HepG2 (cell line): Measurements from ENCODE around the gene RAD18. TPM values are rescaled to one million over a fixed set of nuclear protein-coding genes. Genes with fewer than 3 reads are reported as not detected.

Experiments used
- ADNP ChIP-seq: sonication (generic); formaldehyde crosslinking; IDR thresholded peaks from 2 replicates; pipeline ENCODE4 v1.4.0; 2020; ENCODE audit warnings: missing genetic modification reagents
- CENPBD1 ChIP-seq: sonication (generic); formaldehyde crosslinking; IDR thresholded peaks from 2 replicates; pipeline ENCODE4 v1.8.0; 2022; ENCODE audit warnings: missing genetic modification reagents, low read depth, mild to moderate bottlenecking, borderline replicate concordance
- E2F5 ChIP-seq: sonication (generic); formaldehyde crosslinking; conservative IDR thresholded peaks from 2 replicates; pipeline ENCODE4 v1.4.0; 2020; ENCODE audit warnings: missing genetic modification reagents
- EP300 ChIP-seq, 3 experiments: sonication (generic) in 1 of 3; formaldehyde crosslinking in 1 of 3; IDR thresholded peaks; 2 replicates each; pipeline versions ENCODE4 v1.5.1 to v1.6.1; 2011 to 2020; ENCODE audit warnings: low read depth in 2 of 3, low read length in 2 of 3, borderline replicate concordance in 1 of 3, improper control_type of control experiment in 1 of 3, mild to moderate bottlenecking in 1 of 3, missing genetic modification reagents in 1 of 3, moderate library complexity in 1 of 3
- ERF ChIP-seq: IDR thresholded peaks from 2 replicates; pipeline ENCODE4 v1.6.1; 2018; ENCODE audit warnings: missing biosample characterization, missing genetic modification reagents
- GABPB1 ChIP-seq: IDR thresholded peaks from 2 replicates; pipeline ENCODE4 v1.6.1; 2016; ENCODE audit warnings: mild to moderate bottlenecking, missing genetic modification reagents, moderate library complexity, missing compliant biosample characterization
- IRF2 ChIP-seq: IDR thresholded peaks from 2 replicates; pipeline ENCODE4 v1.6.1; 2018; ENCODE audit warnings: missing genetic modification reagents, missing compliant biosample characterization
- ISL2 ChIP-seq: sonication (generic); formaldehyde crosslinking; IDR thresholded peaks from 2 replicates; pipeline ENCODE4 v1.5.0; 2020; ENCODE audit warnings: missing genetic modification reagents
- MIER3 ChIP-seq: IDR thresholded peaks from 2 replicates; pipeline ENCODE4 v1.6.1; 2016; ENCODE audit warnings: missing compliant biosample characterization, borderline replicate concordance
- MXD4 ChIP-seq: IDR thresholded peaks from 2 replicates; pipeline ENCODE4 v1.6.1; 2016; ENCODE audit warnings: mild to moderate bottlenecking, missing biosample characterization, missing genetic modification reagents
- PHF20 ChIP-seq: sonication (generic); formaldehyde crosslinking; IDR thresholded peaks from 2 replicates; pipeline ENCODE4 v1.5.0; 2020; ENCODE audit warnings: mild to moderate bottlenecking, missing genetic modification reagents
- POGZ ChIP-seq: sonication (generic); formaldehyde crosslinking; IDR thresholded peaks from 2 replicates; pipeline ENCODE4 v1.4.0; 2020; ENCODE audit warnings: mild to moderate bottlenecking, missing genetic modification reagents
- POLR2AphosphoS5 ChIP-seq: IDR thresholded peaks from 2 replicates; pipeline ENCODE4 v1.6.1; 2012; ENCODE audit warnings: low read depth, low read length
- PPARG ChIP-seq: conservative IDR thresholded peaks from 2 replicates; pipeline ENCODE4 v1.6.1; 2016; ENCODE audit warnings: missing biosample characterization, missing genetic modification reagents
- SATB2 ChIP-seq: sonication (generic); formaldehyde crosslinking; IDR thresholded peaks from 2 replicates; pipeline ENCODE4 v1.5.0; 2020; ENCODE audit warnings: missing genetic modification reagents
- SRSF9 ChIP-seq: fragments of 200-400 bp; formaldehyde crosslinking; IDR thresholded peaks from 2 replicates; pipeline ENCODE4 v1.6.1; 2018; ENCODE audit warnings: borderline replicate concordance, mild to moderate bottlenecking, low read depth, low read length; ENCODE audit not compliant: insufficient read depth, poor library complexity, severe bottlenecking
- SUZ12 ChIP-seq: fragments of 150-350 bp; IDR thresholded peaks from 2 replicates; pipeline ENCODE4 v1.6.1; 2014; ENCODE audit warnings: low read depth, low read length
- TEAD3 ChIP-seq: optimal IDR thresholded peaks from 2 replicates; pipeline ENCODE3; 2016; ENCODE audit warnings: borderline replicate concordance
- TOPORS ChIP-seq: sonication (generic); formaldehyde crosslinking; IDR thresholded peaks from 2 replicates; pipeline ENCODE4 v1.8.0; 2023; ENCODE audit warnings: mild to moderate bottlenecking, missing genetic modification reagents
- ZBTB33 ChIP-seq: sonication (generic); formaldehyde crosslinking; IDR thresholded peaks from 2 replicates; pipeline ENCODE4 v1.4.0; 2020; ENCODE audit warnings: missing genetic modification reagents
- ZBTB49 ChIP-seq: sonication (generic); formaldehyde crosslinking; IDR thresholded peaks from 2 replicates; pipeline ENCODE4 v1.4.0; 2020; ENCODE audit warnings: missing genetic modification reagents, borderline replicate concordance
- ZEB1 ChIP-seq: IDR thresholded peaks from 2 replicates; pipeline ENCODE4 v1.6.1; 2012; ENCODE audit warnings: mild to moderate bottlenecking, low read depth, inconsistent platforms; ENCODE audit not compliant: insufficient replicate concordance
- ZNF121 ChIP-seq: sonication (generic); formaldehyde crosslinking; IDR thresholded peaks from 2 replicates; pipeline ENCODE4 v1.5.0; 2020; ENCODE audit warnings: mild to moderate bottlenecking, missing genetic modification reagents
- ZNF546 ChIP-seq: sonication (generic); formaldehyde crosslinking; conservative IDR thresholded peaks from 2 replicates; pipeline ENCODE4 v1.8.1; 2023; ENCODE audit warnings: mild to moderate bottlenecking, missing genetic modification reagents
- ZNF672 ChIP-seq: sonication (generic); formaldehyde crosslinking; IDR thresholded peaks from 2 replicates; pipeline ENCODE4 v1.8.1; 2022; ENCODE audit warnings: missing genetic modification reagents
- polyA plus RNA-seq, 8 experiments: library from polyadenylated mRNA; depleted of rRNA in 3 of 8; stranded (reverse) in 7 of 8; unstranded in 1 of 8; fragments of >200 nt; fragmentation: Illumina TruSeq in 4 of 8; extraction: Trizol in 4 of 8; gene quantifications; 2 replicates each; pipeline versions ENCODE4 v1.2.1 to v1.2.3, GENCODE V29; 2011 to 2016; ENCODE audit warnings: low read depth in 4 of 8, missing spikeins in 1 of 8, mixed read lengths in 1 of 8; ENCODE audit not compliant: insufficient read depth in 1 of 8
- total RNA-seq, 5 experiments: library from RNA; depleted of rRNA; stranded (reverse); fragments of >200 nt; fragmentation: Illumina TruSeq; extraction: Trizol; gene quantifications; 2 replicates each; pipeline ENCODE4 v1.2.3, GENCODE V29; 2016; ENCODE audit warnings: low read depth in 1 of 5

RAD18 gene
- total and polyA plus RNA-seq, 2 of the 13 experiments (the other 11 are each of a cell fraction or from before 2014, with no cell fraction given) = 5.9 to 20.7 TPM

GRCh38 chr3:8963137-8963853 is at the start of gene RAD18 (continued):
- TF ChIP-seq ZBTB33 (no peak; the same call in 1 of the 2 replicates), CENPBD1 (0 out of 2 replicates have a peak, but pooled peaks have one; percentile 61), ZBTB49 (CRISPR knock-in tag) (no peak), ZEB1 (peak; percentile 66), PHF20 (peak; percentile 92), POLR2AphosphoS5 (peak; percentile 65), E2F5 (CRISPR knock-in tag) (peak; percentile 97), MIER3 (CRISPR knock-in tag) (0 out of 2 replicates have a peak, but pooled peaks have one; percentile 25), ZNF546 (no peak), TOPORS (CRISPR knock-in tag) (peak; percentile 72; the same call in 1 of the 2 replicates), ADNP (CRISPR knock-in tag) (no peak), MXD4 (CRISPR knock-in tag) (peak; percentile 68), TEAD3 (peak; percentile 80), SUZ12 (peak; percentile 34; the same call in 1 of the 2 replicates), GABPB1 (peak; percentile 97), ISL2 (0 out of 2 replicates have a peak, but pooled peaks have one; percentile 41), ZNF121 (CRISPR knock-in tag) (no peak), ERF (CRISPR knock-in tag) (peak; percentile 50; the same call in 1 of the 2 replicates), POGZ (CRISPR knock-in tag) (peak; percentile 89), SRSF9 (no peak), ZNF672 (CRISPR knock-in tag) (no peak), EP300 (IDR thresholded peaks at IDR 0.05; ENCODE audit: low read depth in 2 of 2, low read length in 2 of 2) (0 out of 4 replicates have a peak, but pooled peaks of 1 of the 2 experiments have one; percentile 55), EP300 (CRISPR knock-in tag; IDR thresholded peaks at IDR 0.05; ENCODE audit: borderline replicate concordance) (no peak), PPARG (no peak), SATB2 (CRISPR knock-in tag) (no peak), IRF2 (CRISPR knock-in tag) (peak; percentile 91)
